Measurements from ENCODE around the gene SLC6A12. TPM values are rescaled to one million over a fixed set of nuclear protein-coding genes. Genes with fewer than 3 reads are reported as not detected.

Gene SLC6A12
- total and polyA plus RNA-seq, 2 donors (not counting 3 experiments of a cell fraction or from before 2014, with no cell fraction given): not detected

- no peaks in the 10 kb centered on the region for H3K9me1 ChIP-seq (replicated peaks; ENCODE audit: control insufficient read depth, extremely low read depth, insufficient read depth, low read length)
- no peaks in the 10 kb centered on the region for H3K79me2 ChIP-seq (ENCODE audit: control insufficient read depth, insufficient read depth, low read length)
- no peak for FAIRE-seq
- H3K9me3 ChIP-seq (replicated peaks; ENCODE audit: control insufficient read depth, insufficient read depth, low read length): no peaks in the 10 kb centered on the region
- H3K36me3 ChIP-seq (ENCODE audit: control insufficient read depth in 2 of 2, extremely low read depth in 1 of 2, insufficient read depth in 2 of 2, low read length in 2 of 2): no peaks in the 10 kb centered on the region
- no peaks in the 10 kb centered on the region for H4K20me1 ChIP-seq (replicated peaks; ENCODE audit: control insufficient read depth, extremely low read depth, insufficient read depth, low read length)
- no peak for TF ChIP-seq FOS (IDR thresholded peaks at IDR 0.05; ENCODE audit: borderline replicate concordance, insufficient read depth, low read length)
- no peak for TF ChIP-seq EZH2 (IDR thresholded peaks at IDR 0.05; ENCODE audit: borderline replicate concordance, low read depth, low read length, severe bottlenecking)
- TF ChIP-seq CTCF (IDR thresholded peaks at IDR 0.05; ENCODE audit: extremely low read depth in 1 of 2, insufficient read depth in 1 of 2, low read depth in 1 of 2, low read length in 2 of 2): no peak
- TF ChIP-seq POLR2A (IDR thresholded peaks at IDR 0.05; ENCODE audit: low read depth, low read length): no peak
- no peak for TF ChIP-seq GATA2 (IDR thresholded peaks at IDR 0.05; ENCODE audit: insufficient read depth, insufficient read length, low read depth, low read length)
- TF ChIP-seq MYC (IDR thresholded peaks at IDR 0.05; ENCODE audit: low read depth, low read length): no peak
- no peak for TF ChIP-seq MAX (IDR thresholded peaks at IDR 0.05; ENCODE audit: insufficient read depth, insufficient read length)
- TF ChIP-seq POLR2AphosphoS5 (IDR thresholded peaks at IDR 0.05; ENCODE audit: insufficient read depth, low read depth, low read length): no peak
- no peak for TF ChIP-seq JUN (IDR thresholded peaks at IDR 0.05; ENCODE audit: borderline replicate concordance, insufficient read depth, insufficient read length, low read depth)
- H3K4me2 ChIP-seq (ENCODE audit: insufficient read depth, low read length): no peak overlapping the region
- DNase-seq (ENCODE audit: low read depth, low spot score): no peak
- H2AFZ ChIP-seq (ENCODE audit: low read depth, low read length): no peak overlapping the region
- POLR2A ChIA-PET: no interaction called here
- H3K9ac ChIP-seq (replicated peaks; ENCODE audit: extremely low read depth, insufficient read depth, low read length): no peak overlapping the region
- CTCF ChIA-PET: no interaction called here
- intact Hi-C loops (cut with micrococcal nuclease) (no loop called here), dilution Hi-C loops (cut with MboI; ENCODE audit: extremely low pct_ligation_motif_present, low sequenced_read_pairs) (no loop called here)
- H3K27ac ChIP-seq (ENCODE audit: insufficient read depth, low read depth, low read length): no peak overlapping the region
- peaks cover 24 to 28% of the 10 kb centered on the region in 2 experiments for H3K27me3 ChIP-seq (ENCODE audit: control insufficient read depth in 2 of 2, insufficient read depth in 2 of 2, low read length in 2 of 2)
- H3K4me1 ChIP-seq (ENCODE audit: control insufficient read depth, extremely low read depth, insufficient read depth, low read length): no peaks in the 10 kb centered on the region
- no peak overlapping the region for H3K4me3 ChIP-seq (replicated peaks in 1 of 3; ENCODE audit: insufficient read depth in 1 of 3, low read depth in 1 of 3, low read length in 3 of 3)
- BruUV-seq (replicated peaks): no TSS peak
These were observed 69.8 kb downstream of the SLC6A12 start for GRCh38 chr12:143964-144649.

Measured in endothelial cell of umbilical vein (primary cell).